Parathyroid adenoma (tissue), 2 donors: ENCODE measurements around the gene UBE3A.

Experiments
- H2AFZ ChIP-seq: fragments of 300-600 bp; sonication (generic); one replicate; pipeline ENCODE4 v1.7.0; 2017; ENCODE audit warnings: antibody characterized with exemption, mild to moderate bottlenecking
- H3K27ac ChIP-seq: fragments of 300-600 bp; sonication (generic); one replicate; pipeline ENCODE4 v1.7.0; 2017
- H3K27me3 ChIP-seq: fragments of 300-600 bp; sonication (generic); one replicate; pipeline ENCODE4 v1.7.0; 2017; ENCODE audit warnings: low read length; ENCODE audit not compliant: control insufficient read depth, insufficient read depth
- H3K36me3 ChIP-seq: fragments of 300-600 bp; sonication (generic); one replicate; pipeline ENCODE4 v1.7.0; 2017; ENCODE audit warnings: low read length; ENCODE audit not compliant: control insufficient read depth, insufficient read depth
- H3K4me1 ChIP-seq: fragments of 300-600 bp; sonication (generic); one replicate; pipeline ENCODE4 v1.7.0; 2017; ENCODE audit warnings: control low read depth
- H3K4me2 ChIP-seq: fragments of 300-600 bp; sonication (generic); one replicate; pipeline ENCODE4 v1.7.0; 2017; ENCODE audit warnings: low read length
- H3K4me3 ChIP-seq: fragments of 300-600 bp; sonication (generic); one replicate; pipeline ENCODE4 v1.7.0; 2017; ENCODE audit warnings: low read depth, low read length
- H3K79me2 ChIP-seq: fragments of 300-600 bp; sonication (generic); one replicate; pipeline ENCODE4 v1.7.0; 2017; ENCODE audit warnings: control low read depth
- H3K9ac ChIP-seq: fragments of 300-600 bp; sonication (generic); one replicate; pipeline ENCODE4 v1.7.0; 2017; ENCODE audit warnings: mild to moderate bottlenecking
- H3K9me3 ChIP-seq: fragments of 300-600 bp; sonication (generic); one replicate; pipeline ENCODE4 v1.7.0; 2017; ENCODE audit warnings: low read length; ENCODE audit not compliant: control insufficient read depth
- TF ChIP-seq, protein P1 (sequence below): fragments of 300-600 bp; sonication (generic); IDR thresholded peaks from one replicate; pipeline ENCODE4 v1.7.0; 2017; ENCODE audit warnings: antibody characterized with exemption, mild to moderate bottlenecking
- donor health status: primary hyperparathyroidism.

Gene UBE3A

DNA sequence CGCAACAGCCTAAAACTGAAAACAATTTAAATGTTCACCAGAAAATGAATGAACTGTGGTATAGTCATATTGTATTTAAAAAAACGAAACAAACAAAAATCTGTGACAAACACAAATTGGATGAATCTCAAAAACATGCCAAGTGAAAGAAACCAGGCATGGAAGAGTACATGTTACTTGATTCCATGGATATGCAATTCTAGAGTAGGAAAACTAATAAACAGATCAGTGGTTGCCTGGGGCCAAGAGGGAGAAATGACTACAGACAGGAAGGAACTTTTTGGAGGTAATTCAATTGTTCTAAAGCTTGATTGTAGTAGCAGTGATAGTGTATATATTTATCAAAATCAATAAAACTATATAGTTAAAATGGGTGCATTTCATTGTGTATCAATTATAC lies 16.8 kb downstream of the UBE3A start:
- Histone ChIP-seq H3K9ac (no peak overlapping the region), H3K27me3 (no peaks in the 10 kb centered on the region), H3K79me2 (peaks cover 25% of the 10 kb centered on the region), H3K9me3 (no peaks in the 10 kb centered on the region), H3K4me1 (no peaks in the 10 kb centered on the region), H3K4me2 (no peak overlapping the region), H3K27ac (no peak overlapping the region), H3K36me3 (no peaks in the 10 kb centered on the region), H2AFZ (no peak overlapping the region), H3K4me3 (no peak overlapping the region)
- TF ChIP-seq, protein P1, sequence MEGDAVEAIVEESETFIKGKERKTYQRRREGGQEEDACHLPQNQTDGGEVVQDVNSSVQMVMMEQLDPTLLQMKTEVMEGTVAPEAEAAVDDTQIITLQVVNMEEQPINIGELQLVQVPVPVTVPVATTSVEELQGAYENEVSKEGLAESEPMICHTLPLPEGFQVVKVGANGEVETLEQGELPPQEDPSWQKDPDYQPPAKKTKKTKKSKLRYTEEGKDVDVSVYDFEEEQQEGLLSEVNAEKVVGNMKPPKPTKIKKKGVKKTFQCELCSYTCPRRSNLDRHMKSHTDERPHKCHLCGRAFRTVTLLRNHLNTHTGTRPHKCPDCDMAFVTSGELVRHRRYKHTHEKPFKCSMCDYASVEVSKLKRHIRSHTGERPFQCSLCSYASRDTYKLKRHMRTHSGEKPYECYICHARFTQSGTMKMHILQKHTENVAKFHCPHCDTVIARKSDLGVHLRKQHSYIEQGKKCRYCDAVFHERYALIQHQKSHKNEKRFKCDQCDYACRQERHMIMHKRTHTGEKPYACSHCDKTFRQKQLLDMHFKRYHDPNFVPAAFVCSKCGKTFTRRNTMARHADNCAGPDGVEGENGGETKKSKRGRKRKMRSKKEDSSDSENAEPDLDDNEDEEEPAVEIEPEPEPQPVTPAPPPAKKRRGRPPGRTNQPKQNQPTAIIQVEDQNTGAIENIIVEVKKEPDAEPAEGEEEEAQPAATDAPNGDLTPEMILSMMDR, result no peak

DNA sequence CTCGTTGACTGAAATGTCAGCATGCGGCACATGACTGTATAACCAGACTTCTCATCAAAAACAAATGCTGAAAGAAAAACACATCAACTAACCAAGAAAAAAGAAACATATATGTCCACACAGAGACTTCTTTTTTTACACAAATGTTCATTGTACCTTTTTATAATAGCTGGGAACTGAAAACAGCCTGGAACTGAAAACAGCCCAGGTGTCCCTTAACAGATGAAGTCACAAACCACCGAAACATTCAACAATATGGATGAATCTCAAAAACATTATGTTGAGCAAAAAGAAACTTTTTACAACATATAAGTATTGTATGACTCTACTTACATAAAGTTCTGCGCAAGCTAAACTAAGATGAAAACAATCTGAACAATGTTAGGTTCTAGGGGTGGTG lies 20.6 kb downstream of the UBE3A start:
- no peak overlapping the region for H3K9ac ChIP-seq
- H3K4me1 ChIP-seq, result no peaks in the 10 kb centered on the region
- TF ChIP-seq, protein P1, result no peak
- no peak overlapping the region for H3K4me2 ChIP-seq
- H2AFZ ChIP-seq, result no peak overlapping the region
- no peak overlapping the region for H3K4me3 ChIP-seq
- H3K36me3 ChIP-seq, result no peaks in the 10 kb centered on the region
- no peaks in the 10 kb centered on the region for H3K9me3 ChIP-seq
- peaks cover 34% of the 10 kb centered on the region for H3K79me2 ChIP-seq
- H3K27me3 ChIP-seq, result no peaks in the 10 kb centered on the region
- no peak overlapping the region for H3K27ac ChIP-seq

DNA sequence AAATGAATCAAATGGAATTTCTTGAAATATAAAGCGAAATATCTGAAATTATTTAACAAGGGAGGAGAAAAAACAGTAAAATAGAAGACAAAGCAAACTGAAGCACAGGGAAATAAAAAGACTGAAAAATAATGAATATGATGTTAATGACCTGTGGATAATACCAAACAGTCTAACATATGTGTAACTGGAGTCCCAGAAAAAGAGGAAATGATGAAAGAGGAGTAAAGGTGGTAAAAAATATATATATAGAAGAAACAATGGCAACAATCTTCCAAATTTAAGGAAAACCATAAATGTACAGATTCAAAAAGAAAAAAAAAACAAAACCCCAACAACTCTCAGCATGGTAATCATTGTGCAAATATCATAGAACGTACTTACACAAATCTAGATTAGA lies 21.2 kb downstream of the UBE3A start:
- no peak overlapping the region for H3K27ac ChIP-seq
- no peaks in the 10 kb centered on the region for H3K4me1 ChIP-seq
- no peak overlapping the region for H3K4me3 ChIP-seq
- H3K4me2 ChIP-seq, result no peak overlapping the region
- no peaks in the 10 kb centered on the region for H3K27me3 ChIP-seq
- H2AFZ ChIP-seq, result no peak overlapping the region
- TF ChIP-seq, protein P1, result no peak
- peaks cover 33% of the 10 kb centered on the region for H3K79me2 ChIP-seq
- no peak overlapping the region for H3K9ac ChIP-seq
- H3K9me3 ChIP-seq, result no peaks in the 10 kb centered on the region
- no peaks in the 10 kb centered on the region for H3K36me3 ChIP-seq

DNA sequence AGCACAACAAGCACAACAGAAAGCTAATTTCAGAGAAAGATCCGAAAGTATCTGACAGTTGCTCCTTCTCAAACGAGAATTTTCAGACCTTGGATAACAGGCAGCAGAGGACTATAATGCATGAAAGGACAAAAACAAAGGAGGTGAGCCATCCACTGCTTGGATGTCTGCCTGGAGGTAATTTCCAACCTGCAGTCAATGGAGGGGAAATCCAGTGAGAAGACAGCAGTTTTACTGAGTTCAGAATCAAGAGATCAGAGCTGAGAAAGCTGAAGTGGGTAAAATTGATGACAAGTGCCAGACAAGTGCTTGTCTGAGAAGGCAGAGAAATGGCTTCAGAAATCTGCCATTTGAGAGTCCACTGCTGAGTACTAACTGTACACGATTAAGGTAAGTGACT lies 22.1 kb downstream of the UBE3A start:
- TF ChIP-seq, protein P1, result no peak
- H3K27me3 ChIP-seq, result no peaks in the 10 kb centered on the region
- H3K4me2 ChIP-seq, result no peak overlapping the region
- no peak overlapping the region for H3K9ac ChIP-seq
- H3K27ac ChIP-seq, result no peak overlapping the region
- H3K36me3 ChIP-seq, result no peaks in the 10 kb centered on the region
- H3K79me2 ChIP-seq, result peaks cover 37% of the 10 kb centered on the region
- no peaks in the 10 kb centered on the region for H3K4me1 ChIP-seq
- no peak overlapping the region for H2AFZ ChIP-seq
- no peaks in the 10 kb centered on the region for H3K9me3 ChIP-seq
- no peak overlapping the region for H3K4me3 ChIP-seq

DNA sequence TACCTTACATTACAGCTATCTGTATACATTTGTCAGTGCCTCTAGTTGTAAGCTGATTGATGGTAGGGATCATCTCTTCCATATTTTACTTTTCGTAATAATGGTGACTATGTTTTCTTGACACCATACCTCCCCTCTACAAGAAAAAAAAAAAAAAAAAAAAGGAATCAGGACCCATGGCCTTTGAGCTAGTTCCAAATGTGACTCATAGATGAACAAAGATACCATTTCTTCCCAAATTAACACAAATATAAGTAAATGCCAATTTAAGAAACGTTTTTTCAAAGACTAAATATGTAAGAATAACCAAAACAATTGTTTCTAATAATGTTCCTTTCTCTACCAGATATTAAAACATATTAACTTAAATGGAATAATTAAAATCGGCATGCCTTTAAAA lies 23.1 kb downstream of the UBE3A start:
- Histone ChIP-seq H3K4me2 (no peak overlapping the region), H3K79me2 (peaks cover 35% of the 10 kb centered on the region), H3K36me3 (no peaks in the 10 kb centered on the region), H3K27me3 (no peaks in the 10 kb centered on the region), H3K27ac (no peak overlapping the region), H3K4me3 (no peak overlapping the region), H3K4me1 (no peaks in the 10 kb centered on the region), H3K9ac (no peak overlapping the region), H3K9me3 (no peaks in the 10 kb centered on the region), H2AFZ (no peak overlapping the region)
- TF ChIP-seq, protein P1, result no peak
